Vagina (tissue), 2 donors: Measurements from ENCODE around the gene SLC25A18. TPM values are rescaled to one million over a fixed set of nuclear protein-coding genes. Genes with fewer than 3 reads are reported as not detected.
A peak's percentile ranks its signal among the peaks of the same experiment; 100 is the strongest.
"Not testable (repeated sequence)": the region's sequence is repeated elsewhere in the genome, so short reads cannot be mapped to it uniquely, and the experiment has no call there.

Source experiments
- DNase-seq, 2 donors: peaks; one replicate each; pipeline ENCODE4 v3.0.0-alpha.2; 2017; ENCODE audit errors: extremely low spot score in 2 of 2
- H3K27ac ChIP-seq: fragments of 200-600 bp; sonication (generic); one replicate; pipeline ENCODE4 v1.5.1; 2019
- H3K27me3 ChIP-seq: fragments of 200-600 bp; sonication (generic); one replicate; pipeline ENCODE4 v1.5.1; 2019
- H3K36me3 ChIP-seq, 2 donors: fragments of 200-600 bp; sonication (generic); one replicate each; pipeline ENCODE4 v1.5.1; 2017 to 2019
- H3K4me1 ChIP-seq: fragments of 200-600 bp; sonication (generic); one replicate; pipeline ENCODE4 v1.5.1; 2019
- H3K4me3 ChIP-seq, 2 donors: fragments of 200-600 bp; sonication (generic); 1 replicate in 1 of 2; 2 replicates in 1 of 2; pipeline ENCODE4 v1.5.1; 2016 to 2019
- H3K9me3 ChIP-seq: fragments of 200-600 bp; sonication (generic); one replicate; pipeline ENCODE4 v1.5.1; 2019
- CTCF ChIP-seq, 3 experiments: fragments of 450-650 bp in 2 of 3; fragments of 200-600 bp in 1 of 3; sonication (generic) in 1 of 3; IDR thresholded peaks; one replicate each; pipeline ENCODE4 v1.5.1; 2017 to 2019; ENCODE audit warnings: antibody characterized with exemption in 3 of 3, mild to moderate bottlenecking in 2 of 3, moderate library complexity in 2 of 3
- POLR2A ChIP-seq, 2 donors: fragments of 450-650 bp; IDR thresholded peaks; one replicate each; pipeline ENCODE4 v1.6.1; 2017; ENCODE audit warnings: antibody characterized with exemption in 2 of 2, mild to moderate bottlenecking in 2 of 2, moderate library complexity in 2 of 2
- POLR2AphosphoS5 ChIP-seq, 2 donors: sonication (generic); formaldehyde crosslinking; IDR thresholded peaks; one replicate each; pipeline ENCODE4 v1.9.0; 2017; ENCODE audit warnings: antibody characterized with exemption in 2 of 2, mild to moderate bottlenecking in 2 of 2, low read depth in 1 of 2; ENCODE audit not compliant: insufficient read depth in 1 of 2
- intact Hi-C: fragments of 100-400 bp; cut with DNase I; formaldehyde crosslinking; loops from one replicate; pipeline ENCODE4 v1.15.1; 2023
- total RNA-seq: library from RNA; depleted of rRNA; stranded (reverse); fragments of >200 nt; gene quantifications from one replicate; pipeline ENCODE4 v1.2.3, GENCODE V29; 2016

Gene SLC25A18
- total RNA-seq = 5.9 TPM

DNA sequence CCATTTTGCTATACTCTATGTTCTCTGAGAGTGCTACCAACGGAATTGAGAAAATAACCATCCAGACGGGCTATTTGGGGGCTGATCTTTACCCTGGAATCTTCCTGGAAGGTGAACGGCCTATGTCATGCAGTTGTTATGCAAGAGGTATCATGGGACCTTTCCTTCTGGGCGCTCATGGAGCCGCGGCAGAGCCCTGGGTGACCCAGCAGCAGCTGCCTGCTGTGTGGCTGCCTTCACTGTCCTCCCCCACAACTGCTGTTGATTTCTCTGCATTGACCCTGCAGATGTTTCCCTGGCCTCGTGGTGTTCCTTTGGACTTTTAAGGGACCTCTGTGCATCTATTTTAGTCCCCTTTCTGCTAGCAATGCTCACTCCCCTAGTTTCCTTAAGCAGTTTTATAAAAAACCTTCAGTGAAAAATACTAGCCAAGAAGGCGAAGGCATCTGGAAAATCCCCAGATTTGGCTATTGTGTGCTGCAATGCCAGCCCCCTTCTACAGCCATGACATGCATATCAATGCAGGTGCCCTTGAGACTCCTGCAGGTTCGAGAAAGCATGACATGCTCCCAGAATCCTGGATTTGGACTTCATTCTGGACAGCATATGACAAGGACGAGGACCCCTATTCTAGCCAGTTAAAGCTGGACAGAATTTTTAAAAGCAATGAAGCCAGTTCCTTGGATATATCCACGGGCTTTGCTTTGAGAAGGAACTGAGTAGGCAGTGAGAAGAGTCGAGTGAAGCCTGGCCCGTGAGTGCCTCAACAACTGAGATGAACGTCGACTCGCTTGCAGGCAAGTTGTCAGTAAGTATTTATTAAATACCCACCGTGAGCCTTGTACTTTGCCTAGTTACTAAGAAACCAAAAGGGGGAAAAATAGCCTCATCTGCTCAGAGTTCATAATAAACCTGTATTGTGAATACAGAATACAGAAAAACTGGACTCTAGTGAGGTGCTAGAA lies at the start of gene SLC25A18:
TSS of gene SLC25A18 (plus strand) at position 593 of the 965 bp plus-strand sequence. CDS start 16,447 bp downstream, outside the sequence.
- Histone ChIP-seq H3K27ac (peak within 1 kb of the TSS; percentile 76), H3K27me3 (no peaks in the 10 kb centered on the region), H3K4me3 (peak within 1 kb of the TSS in 1 of 2 donors; percentile 23), H3K36me3 (no peaks in the 10 kb centered on the region), H3K9me3 (no peaks in the 10 kb centered on the region), H3K4me1 (peaks cover 13% of the 10 kb centered on the region)
- TF ChIP-seq CTCF (IDR thresholded peaks at IDR 0.05) (no peak), POLR2A (IDR thresholded peaks at IDR 0.05) (no peak), POLR2AphosphoS5 (IDR thresholded peaks at IDR 0.05; ENCODE audit: insufficient read depth in 1 of 2, low read depth in 1 of 2) (peak; percentile 80 to 85)
- peak in 1 of 2 donors; percentile 91 for DNase-seq
- intact Hi-C loops = no loop called here

DNA sequence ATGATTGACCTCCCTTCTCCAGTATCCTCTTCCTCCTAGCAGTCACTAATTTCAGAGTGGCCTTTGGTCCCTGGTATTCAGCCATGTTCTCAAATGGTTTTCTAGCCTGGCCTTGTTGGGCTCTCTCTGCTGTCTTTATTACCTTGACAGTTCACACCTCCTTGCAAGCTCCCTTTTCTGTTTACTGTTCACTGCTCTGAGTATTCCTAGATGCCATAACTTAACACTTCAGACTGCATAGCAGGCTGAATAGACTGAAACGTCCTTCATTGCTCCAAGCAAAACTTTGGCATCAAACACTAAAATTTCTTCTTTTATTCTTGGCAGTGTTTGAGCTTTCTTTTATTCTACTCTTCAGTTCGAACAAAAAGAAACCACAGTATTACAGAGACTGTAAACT lies 49.7 kb upstream of the SLC25A18 start:
- no peaks in the 10 kb centered on the region for H3K4me1 ChIP-seq
- TF ChIP-seq POLR2AphosphoS5 (IDR thresholded peaks at IDR 0.05; ENCODE audit: insufficient read depth in 1 of 2, low read depth in 1 of 2) = no peak
- TF ChIP-seq CTCF (IDR thresholded peaks at IDR 0.05) = no peak
- no peak for TF ChIP-seq POLR2A (IDR thresholded peaks at IDR 0.05)
- no peak overlapping the region for H3K27ac ChIP-seq
- H3K36me3 ChIP-seq = no peaks in the 10 kb centered on the region
- intact Hi-C loops = no loop called here
- H3K27me3 ChIP-seq = no peaks in the 10 kb centered on the region
- H3K4me3 ChIP-seq = no peak overlapping the region
- no peaks in the 10 kb centered on the region for H3K9me3 ChIP-seq
- DNase-seq = no peak

DNA sequence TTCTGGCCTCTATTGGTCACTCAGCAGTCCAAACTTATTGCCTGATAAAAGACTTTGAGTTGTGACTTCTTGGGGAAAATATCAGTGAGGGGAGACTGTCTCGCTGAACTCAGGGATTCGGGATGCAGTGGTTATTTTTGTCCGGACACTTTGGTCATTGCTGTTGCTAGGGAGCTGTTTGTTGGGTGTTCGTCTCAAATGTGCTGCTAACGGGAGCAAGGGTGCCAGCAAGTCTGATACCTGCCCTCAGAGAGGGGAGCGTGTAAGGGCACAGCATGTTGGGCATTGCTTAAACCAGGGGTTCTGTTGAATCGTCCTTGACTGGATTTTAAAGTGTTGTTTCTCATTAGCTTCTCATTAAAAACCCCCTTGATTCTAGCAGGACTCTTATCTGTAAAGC lies 49.2 kb upstream of the SLC25A18 start:
- Histone ChIP-seq H3K27me3 (no peaks in the 10 kb centered on the region), H3K9me3 (no peaks in the 10 kb centered on the region), H3K36me3 (no peaks in the 10 kb centered on the region), H3K27ac (no peak overlapping the region), H3K4me1 (no peaks in the 10 kb centered on the region), H3K4me3 (no peak overlapping the region)
- no peak for DNase-seq
- TF ChIP-seq CTCF (IDR thresholded peaks at IDR 0.05) (no peak), POLR2A (IDR thresholded peaks at IDR 0.05) (no peak), POLR2AphosphoS5 (IDR thresholded peaks at IDR 0.05; ENCODE audit: insufficient read depth in 1 of 2, low read depth in 1 of 2) (no peak)
- intact Hi-C loops = no loop called here

GRCh38 chr22:17518406-17518805 lies 44.9 kb upstream of the SLC25A18 start:
- no peak overlapping the region for H3K27ac ChIP-seq
- intact Hi-C loops = no loop called here
- no peak for DNase-seq
- H3K9me3 ChIP-seq = no peaks in the 10 kb centered on the region
- H3K36me3 ChIP-seq = no peaks in the 10 kb centered on the region
- H3K4me1 ChIP-seq = no peaks in the 10 kb centered on the region
- H3K4me3 ChIP-seq = no peak overlapping the region
- TF ChIP-seq POLR2AphosphoS5 (IDR thresholded peaks at IDR 0.05; ENCODE audit: insufficient read depth in 1 of 2, low read depth in 1 of 2) = no peak
- TF ChIP-seq CTCF (IDR thresholded peaks at IDR 0.05) = no peak
- TF ChIP-seq POLR2A (IDR thresholded peaks at IDR 0.05) = no peak
- no peaks in the 10 kb centered on the region for H3K27me3 ChIP-seq

- H3K4me3 ChIP-seq, H3K4me1 ChIP-seq, H3K36me3 ChIP-seq, H3K9me3 ChIP-seq, intact Hi-C loops, DNase-seq, H3K27ac ChIP-seq, H3K27me3 ChIP-seq: not testable (repeated sequence)
Observed at GRCh38 chr22:17521971-17522370, 41.3 kb upstream of the SLC25A18 start.
